ENCODE data around the gene ZBTB20. TPM values are rescaled to one million over a fixed set of nuclear protein-coding genes. Genes with fewer than 3 reads are reported as not detected.

The ZBTB20 gene
- total RNA-seq, 1 donor from 2014 or later: 8.7 TPM

GRCh38 chr3:114874522-114874971 lies 272.5 kb downstream of the ZBTB20 start:
- DNase-seq (ENCODE audit: low read depth in 2 of 2): peak; percentile 72 to 83

GRCh38 chr3:114873591-114873990 lies 273.5 kb downstream of the ZBTB20 start:
- no peak for DNase-seq (ENCODE audit: low read depth in 2 of 2)

GRCh38 chr3:114872588-114872987 lies 274.5 kb downstream of the ZBTB20 start:
- DNase-seq (ENCODE audit: low read depth in 2 of 2): no peak

- DNase-seq (ENCODE audit: low read depth in 2 of 2): no peak
Observed at GRCh38 chr3:114872050-114872449, 275.0 kb downstream of the ZBTB20 start.

DNA sequence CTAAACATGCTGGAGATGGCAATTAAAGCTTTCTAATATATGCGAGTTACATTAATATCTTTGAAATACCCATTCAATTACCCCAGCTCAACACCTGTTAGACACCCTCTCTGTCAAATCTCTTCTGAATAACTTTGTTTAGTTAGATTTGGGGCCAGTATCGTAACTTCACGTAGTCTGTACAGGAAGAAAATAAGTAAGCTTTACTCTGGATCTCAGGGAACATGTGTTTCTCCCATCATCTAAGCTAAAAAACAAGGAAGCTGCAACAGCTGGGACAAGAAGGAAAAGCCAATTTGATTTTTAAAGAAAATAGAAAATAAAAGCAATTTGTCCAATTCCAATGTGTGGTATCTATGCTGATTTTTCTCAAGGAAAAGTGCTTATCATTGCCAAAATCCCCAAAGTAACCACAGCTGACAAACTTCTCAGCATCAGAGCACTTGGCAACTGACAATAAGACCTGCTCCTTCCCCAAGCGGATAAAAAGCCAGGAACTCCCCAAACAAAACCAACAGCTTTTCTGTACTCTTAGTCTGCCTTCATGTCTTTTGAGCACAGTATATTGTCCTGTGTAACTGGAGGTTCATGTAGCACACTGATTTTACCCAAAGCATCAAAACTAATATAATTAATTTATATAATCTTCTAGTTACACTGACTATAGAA lies 279.1 kb downstream of the ZBTB20 start:
- DNase-seq (ENCODE audit: low read depth in 2 of 2): no peak

DNA sequence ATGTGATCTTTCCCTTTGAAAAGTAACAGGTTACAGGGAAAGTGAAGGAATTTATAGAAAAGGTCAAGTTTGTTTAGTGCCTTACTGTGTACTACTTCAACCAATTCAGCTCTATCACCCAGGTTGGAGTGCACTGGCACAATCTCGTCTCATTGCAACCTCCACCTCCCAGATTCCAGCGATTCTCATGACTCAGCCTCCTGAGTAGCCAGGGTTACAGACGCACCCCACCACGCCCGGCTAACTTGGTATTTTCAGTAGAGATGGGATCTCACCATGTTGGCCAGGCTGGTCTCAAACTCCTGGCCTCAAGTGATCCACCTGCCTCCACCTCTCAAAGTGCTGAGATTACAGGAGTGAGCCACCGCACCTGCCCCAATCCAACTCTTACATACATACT lies 279.7 kb downstream of the ZBTB20 start:
- no peak for DNase-seq (ENCODE audit: low read depth in 2 of 2)

GRCh38 chr3:114866430-114866829 lies 280.7 kb downstream of the ZBTB20 start:
- no peak for DNase-seq (ENCODE audit: low read depth in 2 of 2)

- DNase-seq (ENCODE audit: low read depth in 2 of 2): no peak
Observed at GRCh38 chr3:114864970-114865369, 282.1 kb downstream of the ZBTB20 start.

- DNase-seq (ENCODE audit: low read depth in 2 of 2): no peak
Observed at GRCh38 chr3:114863848-114864247, 283.2 kb downstream of the ZBTB20 start.

DNA sequence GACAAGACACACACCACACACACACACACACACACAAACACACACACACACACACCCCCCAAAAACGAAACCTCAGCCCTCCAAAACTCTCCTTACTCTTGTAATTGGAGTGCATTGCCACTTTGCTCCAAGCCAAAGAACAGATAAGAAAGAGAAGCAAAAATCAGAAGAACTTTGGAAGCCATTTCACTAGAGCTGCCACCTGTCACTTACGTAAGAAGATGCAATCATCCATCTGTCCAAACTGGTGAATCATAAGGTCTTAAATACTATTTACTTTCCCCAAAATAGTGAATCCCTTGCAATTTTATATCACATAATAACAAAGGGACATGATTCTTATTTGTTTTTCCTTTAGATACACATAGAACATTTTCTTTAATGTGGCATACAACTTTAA lies 285.4 kb downstream of the ZBTB20 start:
- no peak for DNase-seq (ENCODE audit: low read depth in 2 of 2)

DNA sequence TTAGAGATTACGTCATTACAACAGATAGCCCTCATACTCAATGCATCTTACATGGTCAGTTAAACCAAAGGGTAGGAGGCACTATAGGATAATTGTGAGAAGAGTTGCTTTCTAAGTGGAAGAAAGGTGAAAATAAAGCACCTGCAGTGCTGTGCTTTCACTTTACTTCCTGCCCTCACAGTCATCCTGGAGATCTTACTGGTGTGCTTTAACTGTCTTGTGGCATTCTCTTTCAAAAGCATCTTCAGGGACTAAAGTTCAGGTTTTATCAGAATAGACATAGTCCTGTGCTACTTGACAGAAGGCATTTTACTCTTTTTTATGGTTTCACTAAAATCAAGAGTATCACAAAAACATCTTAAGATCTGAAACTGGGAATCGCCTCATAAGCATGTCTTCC lies 286.6 kb downstream of the ZBTB20 start:
- no peak for DNase-seq (ENCODE audit: low read depth in 2 of 2)

DNA sequence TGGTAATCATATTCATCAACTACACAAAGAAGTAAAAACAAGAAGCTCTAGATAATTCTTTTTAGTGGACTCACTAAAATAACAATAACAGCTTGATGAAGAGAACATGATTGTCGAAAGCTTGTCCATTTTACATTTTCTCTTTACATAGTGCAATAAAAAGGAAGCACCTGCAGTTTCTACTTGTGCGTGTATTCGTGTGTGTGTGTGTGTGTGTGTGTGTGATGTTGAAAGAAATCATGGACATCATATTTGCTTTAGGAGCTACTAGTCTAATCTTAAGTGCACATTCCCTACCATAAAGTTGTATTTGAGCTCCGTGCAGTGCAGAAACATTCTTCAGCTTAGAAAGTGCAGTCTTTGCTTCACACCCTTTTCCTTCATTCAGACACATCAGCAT lies 288.8 kb downstream of the ZBTB20 start:
- peak; percentile 18 to 53 for DNase-seq (ENCODE audit: low read depth in 2 of 2)

DNA sequence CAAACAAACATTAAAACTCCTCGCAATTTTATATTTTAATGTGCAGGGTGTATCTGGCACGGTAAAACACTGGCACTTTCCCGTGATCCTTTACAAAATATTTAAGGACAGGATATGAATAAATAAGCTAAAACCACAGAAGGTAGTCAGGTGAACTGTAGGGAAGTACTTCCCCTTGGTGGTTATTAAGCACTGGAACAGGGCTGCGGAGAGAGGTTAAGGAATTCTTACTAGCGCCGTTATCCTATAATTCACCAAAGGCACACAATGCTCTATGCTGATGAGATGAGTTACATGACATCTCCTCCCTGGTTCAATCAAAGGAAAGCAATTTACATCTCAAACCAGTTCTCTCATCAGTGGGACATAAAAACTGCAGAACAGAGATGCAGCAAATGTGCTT lies 289.8 kb downstream of the ZBTB20 start:
- DNase-seq (ENCODE audit: low read depth in 2 of 2): no peak

DNA sequence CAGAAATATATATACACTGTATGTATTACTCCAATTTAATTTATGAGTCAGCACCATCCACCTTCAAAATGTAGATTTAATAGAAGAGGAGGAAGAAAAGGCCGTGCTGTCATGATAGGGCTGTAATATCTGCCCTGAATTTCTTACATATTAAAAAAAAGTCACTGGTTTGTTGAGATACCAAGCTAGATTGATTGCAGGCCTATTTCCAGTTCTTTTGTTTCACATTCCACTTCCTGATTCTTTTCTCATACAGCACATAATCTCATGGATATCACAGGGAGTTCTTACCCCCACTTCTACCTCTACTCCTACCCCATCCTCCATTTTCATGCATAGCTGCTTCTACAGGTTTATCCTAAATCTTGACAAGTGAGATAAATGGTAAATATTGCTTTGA lies 290.3 kb downstream of the ZBTB20 start:
- no peak for DNase-seq (ENCODE audit: low read depth in 2 of 2)

DNA sequence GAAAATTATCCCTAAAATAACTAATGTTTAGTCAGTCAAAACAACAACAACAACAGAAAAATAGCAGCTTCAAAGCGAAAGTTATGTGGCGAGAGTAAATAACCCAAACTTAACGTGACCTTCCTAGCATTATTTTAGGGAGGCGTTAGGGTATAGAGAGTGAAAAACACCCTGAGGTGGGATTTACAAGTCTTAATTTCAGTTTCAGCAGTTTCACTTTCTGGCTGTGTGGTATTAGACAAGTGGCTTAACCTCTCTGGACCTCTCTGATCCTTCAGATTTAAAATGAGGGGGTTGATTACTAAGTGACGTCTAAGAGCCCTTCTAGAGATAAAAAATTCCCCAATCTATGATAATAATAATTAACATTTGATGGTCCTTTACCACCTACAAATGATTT lies 291.2 kb downstream of the ZBTB20 start:
- DNase-seq (ENCODE audit: low read depth in 2 of 2): no peak

GRCh38 chr3:114852966-114853365 lies 294.1 kb downstream of the ZBTB20 start:
- DNase-seq (ENCODE audit: low read depth in 2 of 2): no peak

- no peak for DNase-seq (ENCODE audit: low read depth in 2 of 2)
Observed at GRCh38 chr3:114850898-114851297, 296.2 kb downstream of the ZBTB20 start.

- no peak for DNase-seq (ENCODE audit: low read depth in 2 of 2)
Observed at GRCh38 chr3:114848643-114849350, 298.3 kb downstream of the ZBTB20 start.

DNA sequence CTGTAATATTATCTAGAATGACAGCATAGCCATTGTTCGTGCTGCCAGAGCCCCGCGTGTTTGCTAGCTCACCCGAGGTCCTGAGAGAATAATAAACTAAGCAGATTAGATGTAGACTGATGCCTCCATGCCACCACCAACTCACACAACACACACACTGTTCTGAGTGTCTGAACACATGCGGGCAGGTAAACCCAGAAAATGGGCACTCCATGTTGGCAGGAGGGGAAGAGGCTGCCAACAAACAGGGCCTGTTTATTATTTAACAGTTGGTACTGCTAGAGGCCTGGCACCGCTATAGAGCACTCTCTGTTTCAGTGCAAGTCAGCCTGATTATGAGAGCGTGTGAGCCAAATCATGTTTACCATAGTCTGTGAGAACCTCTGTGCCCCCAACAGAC lies 299.0 kb downstream of the ZBTB20 start:
- no peak for DNase-seq (ENCODE audit: low read depth in 2 of 2)

DNA sequence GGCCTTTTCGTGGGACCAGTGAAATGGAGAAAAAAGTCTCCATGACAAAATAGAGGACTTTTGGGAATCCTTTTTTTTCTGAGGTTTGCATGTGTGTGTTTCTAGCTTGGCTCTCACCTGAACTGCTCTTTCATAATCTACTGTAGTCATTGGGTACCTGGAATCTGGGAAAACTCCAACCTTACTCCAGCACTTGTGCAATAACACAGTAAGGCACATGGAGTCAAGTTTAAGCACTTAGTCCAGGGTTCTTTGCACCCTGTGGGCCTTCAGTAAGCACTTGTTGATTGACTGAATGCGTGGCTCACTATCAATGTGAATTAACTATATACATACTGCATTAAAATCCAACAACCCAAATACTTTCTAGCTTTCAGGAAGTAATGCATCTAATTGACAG lies 299.5 kb downstream of the ZBTB20 start:
- no peak for DNase-seq (ENCODE audit: low read depth in 2 of 2)

GRCh38 chr3:114846779-114847178 lies 300.3 kb downstream of the ZBTB20 start:
- no peak for DNase-seq (ENCODE audit: low read depth in 2 of 2)

- DNase-seq (ENCODE audit: low read depth in 2 of 2): no peak
Observed at GRCh38 chr3:114846252-114846651, 300.8 kb downstream of the ZBTB20 start.

- no peak for DNase-seq (ENCODE audit: low read depth in 2 of 2)
Observed at GRCh38 chr3:114841515-114841914, 305.6 kb downstream of the ZBTB20 start.

Measured in dermis microvascular lymphatic vessel endothelial cell (primary cell).